Stimulated activated CD4-positive, alpha-beta T cell treated with anti-CD3 and anti-CD28 coated beads, TNF-alpha, amount 100 ng/mL, for 1 hour (primary cell): ENCODE data around the gene ARID4B.
"Not testable (repeated sequence)": the region's sequence is repeated elsewhere in the genome, so short reads cannot be mapped to it uniquely, and the experiment has no call there.

Experiments
- DNase-seq, 3 donors: peaks; one replicate each; pipeline ENCODE4 v3.0.0-alpha.2; 2020; ENCODE audit warnings: low read depth in 3 of 3, low spot score in 1 of 3

Gene ARID4B

DNA sequence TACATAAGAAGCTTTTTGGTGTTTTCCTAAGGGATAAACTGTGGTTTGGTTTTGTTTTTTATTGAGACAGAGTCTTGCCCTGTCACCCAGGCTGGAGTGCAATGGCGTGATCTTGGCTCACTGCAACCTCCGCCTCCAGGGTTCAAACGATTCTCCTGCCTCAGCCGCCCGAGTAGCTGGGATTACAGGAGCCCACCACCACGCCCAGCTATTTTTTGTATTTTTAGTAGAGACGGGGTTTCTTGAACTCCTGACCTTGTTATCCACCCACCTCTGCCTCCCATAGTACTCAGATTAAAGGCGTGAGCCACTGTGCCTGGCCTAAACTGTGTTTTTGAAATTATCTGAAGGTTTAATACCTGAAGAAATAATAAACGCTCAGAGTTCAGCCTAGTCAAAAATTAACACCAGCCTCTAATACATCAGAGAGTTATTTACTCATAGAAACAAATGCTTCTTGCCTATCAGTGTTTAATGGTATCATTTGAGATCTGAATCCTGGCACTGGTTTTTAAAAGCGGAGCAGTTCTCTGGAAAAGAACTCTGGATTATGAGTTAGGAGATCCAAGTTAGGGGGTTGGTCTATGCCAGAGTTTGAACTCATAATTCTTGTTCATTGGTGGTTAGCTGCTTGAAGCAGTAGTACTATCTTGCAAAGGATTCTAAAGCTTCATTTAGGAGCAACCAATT lies 28.7 kb downstream of the ARID4B start:
- no peak for DNase-seq

DNA sequence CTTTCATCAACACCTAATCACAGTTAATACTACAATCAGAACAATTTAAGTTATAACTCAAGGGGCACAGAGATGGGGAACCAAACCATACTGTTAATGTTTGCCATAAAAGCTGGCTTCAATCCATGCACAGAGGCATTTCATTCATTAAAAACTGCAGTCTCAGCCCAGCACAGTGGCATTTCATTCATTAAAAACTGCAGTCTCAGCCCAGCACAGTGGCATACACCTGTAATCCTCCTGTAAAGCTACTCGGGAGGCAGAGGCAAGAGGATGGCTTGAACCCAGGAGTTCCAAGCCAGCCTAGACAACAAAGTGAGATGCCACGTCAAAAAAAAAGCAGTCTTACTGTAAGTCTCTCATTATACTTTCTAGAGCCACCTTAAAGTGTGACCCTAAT lies 29.2 kb downstream of the ARID4B start:
- DNase-seq: no peak

DNA sequence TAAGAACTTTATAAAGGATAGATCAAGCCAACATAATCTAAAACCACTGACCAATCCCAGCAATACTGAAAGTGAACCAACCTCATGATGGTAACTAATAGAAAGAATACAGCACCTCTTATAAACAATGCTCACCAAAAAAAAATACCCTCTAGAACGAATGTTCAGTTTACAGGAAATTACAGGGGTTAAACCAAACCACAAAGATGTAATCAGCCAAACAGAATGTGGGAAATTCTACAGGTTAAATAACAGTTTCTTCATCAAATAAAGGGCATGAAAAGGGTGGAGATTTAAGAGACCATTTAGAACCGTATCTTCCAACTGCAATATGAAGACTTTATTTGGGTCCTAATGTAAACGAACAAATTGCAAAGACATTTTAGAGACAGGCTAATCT lies 30.4 kb downstream of the ARID4B start:
- no peak for DNase-seq

DNA sequence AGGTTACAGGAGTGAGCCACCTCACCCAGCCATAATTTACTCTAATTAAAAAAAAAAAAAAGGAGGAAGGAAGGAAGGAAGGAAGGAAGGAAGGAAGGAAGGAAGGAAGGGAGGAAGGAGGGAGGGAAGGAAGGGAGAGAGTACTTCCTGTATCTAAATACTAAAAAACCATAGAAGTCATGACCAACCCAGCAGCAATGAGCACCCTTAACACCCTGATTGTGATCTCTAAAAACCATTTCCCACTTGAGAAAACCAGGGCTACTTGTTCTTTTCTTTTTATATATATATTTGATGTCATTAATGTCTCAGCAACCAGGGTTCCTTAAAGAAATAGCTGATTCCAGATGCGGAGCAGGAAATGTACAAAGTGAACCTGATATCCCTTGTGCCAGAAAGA lies 31.2 kb downstream of the ARID4B start:
- DNase-seq: no peak

DNA sequence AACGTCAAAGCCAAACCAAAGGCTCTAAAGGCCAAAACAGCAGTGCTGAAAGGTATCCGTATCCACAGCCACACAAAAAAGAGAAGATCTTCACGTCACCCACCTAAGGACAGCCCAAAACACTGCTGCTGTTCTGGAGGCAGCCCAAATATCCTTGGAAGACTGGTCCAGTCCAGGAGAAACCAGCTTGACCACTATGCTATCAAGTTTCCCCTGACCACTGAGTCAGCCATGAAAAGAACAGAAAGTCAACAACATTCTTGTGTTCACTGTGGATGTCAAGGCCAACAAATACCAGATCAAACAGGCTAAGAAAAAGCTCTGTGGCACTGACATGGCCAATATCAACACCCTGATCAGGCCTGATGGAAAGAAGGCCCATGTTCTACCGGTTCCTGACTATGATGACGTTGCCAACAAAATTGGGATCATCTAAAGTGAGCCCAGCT lies 32.1 kb downstream of the ARID4B start:
- no peak for DNase-seq

DNA sequence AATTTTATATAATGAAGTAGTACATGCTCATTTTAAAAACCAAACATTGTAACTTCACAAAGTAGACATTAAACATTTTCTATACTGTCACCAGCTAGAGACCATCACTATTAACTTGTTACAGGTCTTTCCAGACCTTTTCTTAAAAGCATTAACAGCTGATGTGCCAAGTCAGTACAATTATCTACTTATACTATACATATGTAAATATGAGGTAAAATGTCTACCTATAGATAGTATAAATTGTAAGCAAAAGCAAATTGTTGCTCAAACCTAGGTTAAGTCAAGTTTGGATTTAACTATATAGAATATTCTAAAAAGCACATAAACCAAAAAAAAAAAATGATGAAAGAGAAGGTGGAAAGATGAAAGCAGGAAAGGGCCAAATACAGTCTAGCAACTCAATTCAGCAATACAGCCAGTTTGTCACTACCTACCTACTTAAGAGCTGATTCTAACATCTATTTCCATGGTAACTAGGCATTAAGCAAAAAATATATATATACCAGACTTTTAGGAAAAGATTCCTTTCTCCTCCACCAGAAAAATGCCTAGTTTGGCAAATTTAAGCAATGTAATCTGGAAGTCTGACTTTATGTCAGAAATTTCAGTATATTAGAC lies 34.5 kb downstream of the ARID4B start:
- no peak for DNase-seq

DNA sequence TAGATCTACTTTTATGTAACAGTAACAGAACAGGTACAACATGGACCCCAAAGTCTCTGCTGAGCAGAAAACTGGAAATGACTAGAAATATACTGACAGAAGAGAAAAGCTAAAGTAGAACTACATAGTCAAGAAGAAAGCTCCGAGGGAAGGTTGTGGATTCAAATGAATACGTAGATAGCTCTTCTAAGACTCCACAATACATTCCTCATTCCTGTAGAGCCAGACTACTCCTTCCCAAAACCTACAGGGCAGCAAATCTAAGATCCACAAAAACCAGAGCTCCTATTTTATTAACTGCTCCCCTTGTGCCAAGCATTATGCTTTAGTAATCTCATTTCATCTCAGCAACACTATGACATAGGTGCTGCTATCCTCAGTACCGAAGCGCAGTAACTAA lies 35.2 kb downstream of the ARID4B start:
- no peak for DNase-seq

DNA sequence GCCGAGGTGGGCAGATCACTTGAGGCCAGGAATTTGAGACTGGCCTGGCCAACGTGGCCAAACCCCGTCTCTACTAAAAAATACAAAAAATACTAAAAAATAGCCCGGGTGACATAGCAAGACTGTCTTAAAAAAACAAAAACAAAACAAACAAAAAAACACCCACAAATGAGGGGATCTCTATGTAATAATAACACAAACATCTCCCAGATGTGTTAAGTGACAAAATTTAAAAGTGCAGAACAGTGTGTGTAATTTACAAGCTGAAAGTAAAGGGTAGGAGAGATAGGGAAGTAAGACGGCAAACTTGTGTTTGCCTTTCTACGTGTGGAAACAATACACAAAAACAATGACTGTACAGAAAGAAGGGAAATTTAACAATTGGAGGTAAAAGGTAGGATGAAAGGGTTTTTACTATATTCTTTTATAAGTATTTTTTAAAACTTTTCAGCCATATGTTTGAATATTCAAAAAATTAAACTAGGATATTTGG lies 36.3 kb downstream of the ARID4B start:
- no peak for DNase-seq

DNA sequence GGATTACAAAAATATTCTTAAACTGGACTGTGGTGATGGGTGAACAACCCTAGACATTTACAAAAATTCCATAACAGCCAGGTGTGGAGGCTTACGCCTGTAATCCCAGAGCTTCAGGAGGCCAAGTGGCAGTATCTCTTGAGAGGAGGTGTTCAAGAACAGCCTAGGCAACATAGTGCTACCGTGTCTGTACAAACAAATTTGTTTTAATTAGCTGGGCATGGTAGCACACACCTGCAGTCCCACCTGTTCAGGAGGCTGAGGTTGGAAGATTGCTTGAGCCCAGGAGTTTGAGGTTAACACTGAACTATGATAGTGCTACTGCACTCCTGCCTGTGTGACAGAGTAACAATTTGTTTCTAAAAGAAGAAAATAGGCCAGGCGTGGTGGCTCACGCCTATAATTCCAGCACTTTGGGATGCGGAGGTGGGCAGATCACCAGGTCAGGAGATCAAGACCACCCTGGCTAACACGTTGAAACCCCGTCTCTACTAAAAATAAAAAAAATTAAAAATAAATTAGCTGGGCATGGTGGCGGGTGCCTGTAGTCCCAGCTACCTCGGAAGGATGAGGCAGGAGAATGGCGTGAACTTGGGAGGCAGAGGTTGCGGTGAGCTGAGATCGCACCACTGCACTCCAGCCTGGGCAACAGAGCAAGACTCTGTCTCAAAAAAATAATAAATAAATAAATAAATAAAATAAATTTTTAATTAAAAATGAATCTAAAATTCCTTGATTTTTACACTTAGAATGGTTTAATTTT lies 37.1 kb downstream of the ARID4B start:
- no peak for DNase-seq

DNA sequence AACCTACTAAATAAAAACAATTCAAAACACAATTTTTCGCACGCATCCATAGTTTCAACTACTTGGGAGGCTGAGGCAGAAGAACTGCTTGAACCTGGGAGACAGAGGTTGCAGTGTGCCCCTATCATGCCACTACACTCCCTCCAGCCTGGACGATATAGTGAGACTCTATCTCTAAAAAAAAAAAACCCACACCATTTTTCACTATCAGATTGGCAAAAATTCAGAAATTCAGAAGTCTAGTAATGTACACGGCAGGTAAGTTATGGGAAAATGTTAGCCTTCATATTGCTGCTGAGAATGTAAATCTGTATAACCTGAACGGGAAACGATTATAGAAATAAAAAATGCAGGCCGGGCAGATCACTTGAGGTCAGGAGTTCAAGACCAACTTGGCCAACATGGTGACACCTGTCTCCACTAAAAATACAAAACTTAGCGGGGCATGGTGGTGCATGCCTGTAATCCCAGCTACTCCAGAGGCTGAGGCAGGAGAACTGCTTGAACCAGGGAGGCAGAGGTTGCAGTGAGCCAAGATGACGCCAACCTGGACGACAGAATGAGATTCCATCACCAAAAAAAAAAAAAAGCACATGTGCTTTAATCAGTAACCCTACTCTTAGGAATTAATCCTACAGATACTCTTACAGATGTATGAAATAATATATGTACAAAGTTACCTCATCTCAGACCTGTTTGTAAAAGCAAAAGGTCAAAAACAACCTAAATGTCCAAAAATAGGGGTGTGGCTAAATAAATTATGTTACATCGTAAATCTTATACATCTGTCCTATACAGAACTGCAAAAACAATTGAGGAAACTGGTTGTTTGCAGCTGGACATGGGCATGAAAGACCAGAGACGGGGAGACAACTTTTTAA lies 37.9 kb downstream of the ARID4B start:
- DNase-seq: no peak

DNA sequence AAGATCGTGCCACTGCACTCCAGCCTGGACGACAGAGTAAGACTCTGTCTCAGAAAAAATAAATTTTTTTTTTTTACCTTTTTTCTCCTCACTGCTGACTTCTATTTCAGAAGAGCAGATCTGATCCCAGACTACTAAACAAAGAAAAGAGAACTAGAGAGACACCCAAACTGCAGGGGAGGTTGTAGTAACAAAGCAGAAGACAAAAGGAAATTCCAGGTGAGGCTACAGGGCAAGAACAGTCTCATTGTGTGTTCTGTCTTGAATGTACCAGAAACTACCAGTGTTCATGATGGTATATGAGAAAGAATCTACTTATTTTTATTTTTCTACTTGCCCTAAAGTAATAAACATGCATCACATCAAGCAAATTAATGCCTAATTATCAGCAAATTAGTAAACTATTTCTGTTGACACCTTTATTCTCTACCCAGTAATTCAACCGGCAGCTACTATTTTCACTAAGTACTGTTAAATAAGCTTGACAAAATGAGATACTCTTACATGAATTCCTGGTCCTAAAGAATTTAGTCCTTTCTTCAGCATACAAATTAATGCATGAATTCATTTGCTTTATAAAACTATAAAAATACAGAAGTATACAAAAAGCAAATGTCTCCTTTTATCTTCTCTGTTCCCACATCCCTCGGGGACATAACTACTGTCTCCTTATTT lies 40.6 kb downstream of the ARID4B start:
- no peak for DNase-seq

DNA sequence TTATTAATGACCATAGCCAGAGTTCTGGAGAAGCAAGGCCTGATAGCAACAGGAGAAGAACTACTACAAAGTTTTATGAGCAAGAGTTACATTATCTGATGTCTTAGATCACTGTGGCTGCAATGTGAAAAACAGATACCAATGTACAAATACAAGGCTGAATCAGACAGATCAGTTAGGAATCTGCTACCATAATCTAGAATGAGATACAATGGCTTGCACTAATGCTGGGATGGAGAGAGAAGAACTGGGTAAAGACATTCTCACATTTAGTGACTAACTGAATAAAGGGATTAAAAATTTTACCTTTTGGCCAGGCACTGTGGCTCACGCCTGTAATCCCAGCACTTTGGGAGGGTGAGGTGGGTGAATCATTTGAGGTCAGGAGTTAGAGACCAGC lies 41.3 kb downstream of the ARID4B start:
- DNase-seq: no peak

DNA sequence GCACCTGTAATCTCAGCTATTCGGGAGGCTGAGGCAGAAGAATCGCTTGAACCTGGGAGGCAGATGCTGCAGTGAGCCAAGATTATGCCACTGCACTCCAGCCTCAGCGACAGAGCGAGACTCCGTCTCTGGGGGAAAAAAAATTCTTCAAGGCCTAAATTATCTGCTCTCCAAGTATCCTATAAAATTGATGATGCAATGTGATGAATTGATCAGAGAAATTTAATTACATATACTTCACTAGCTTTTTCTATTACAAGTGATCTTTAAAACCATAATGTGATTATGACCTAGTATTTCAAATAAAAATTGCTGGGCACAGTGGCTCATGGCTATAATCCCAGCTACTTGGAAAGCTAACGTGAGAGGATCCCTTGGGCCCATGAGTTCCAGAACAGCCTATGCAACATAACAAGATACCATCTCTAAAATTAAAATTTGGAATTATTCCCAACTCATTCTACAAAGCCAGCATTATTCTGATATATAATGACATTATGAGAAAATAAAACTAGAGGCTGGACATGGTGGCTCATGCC lies 43.7 kb downstream of the ARID4B start:
- no peak for DNase-seq

DNA sequence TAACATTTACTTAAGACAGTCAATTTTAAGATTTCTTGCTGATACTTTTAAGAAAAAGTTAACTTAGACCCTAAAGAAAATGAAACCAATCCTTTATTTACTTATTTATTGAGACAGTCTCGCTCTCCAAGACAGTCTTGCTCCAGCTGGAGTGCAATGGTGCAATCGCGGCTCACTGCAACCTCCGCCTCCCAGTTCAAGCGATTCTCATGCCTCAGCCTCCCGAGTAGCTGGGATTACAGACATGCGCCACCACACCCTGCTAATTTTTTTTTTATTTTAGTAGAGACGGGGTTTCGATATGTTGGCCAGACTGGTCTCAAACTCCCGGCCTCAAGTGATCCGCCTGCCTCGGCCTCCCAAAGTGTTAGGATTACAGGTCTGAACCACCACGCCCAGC lies 44.3 kb downstream of the ARID4B start:
- not testable (repeated sequence) for DNase-seq

DNA sequence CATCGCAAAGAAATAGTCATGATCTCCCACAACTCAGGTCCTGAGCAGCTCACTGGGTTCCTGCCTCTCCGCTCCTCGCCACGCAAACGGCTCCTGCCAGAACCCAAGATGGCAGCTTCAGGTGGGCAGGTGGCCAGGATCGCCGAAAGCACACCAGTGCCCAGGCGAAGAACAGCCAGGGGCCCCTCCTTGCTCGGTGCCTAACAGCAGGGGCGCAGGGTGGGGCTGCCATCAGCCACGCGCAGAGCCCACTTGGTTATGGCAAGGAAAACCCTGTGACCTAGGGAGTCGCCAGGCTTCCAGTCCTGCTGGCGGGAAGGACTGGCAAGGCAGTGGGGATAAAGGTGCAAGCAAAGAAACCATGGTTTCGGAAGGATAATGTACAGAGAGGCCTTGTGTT lies 47.5 kb downstream of the ARID4B start:
- DNase-seq: no peak

DNA sequence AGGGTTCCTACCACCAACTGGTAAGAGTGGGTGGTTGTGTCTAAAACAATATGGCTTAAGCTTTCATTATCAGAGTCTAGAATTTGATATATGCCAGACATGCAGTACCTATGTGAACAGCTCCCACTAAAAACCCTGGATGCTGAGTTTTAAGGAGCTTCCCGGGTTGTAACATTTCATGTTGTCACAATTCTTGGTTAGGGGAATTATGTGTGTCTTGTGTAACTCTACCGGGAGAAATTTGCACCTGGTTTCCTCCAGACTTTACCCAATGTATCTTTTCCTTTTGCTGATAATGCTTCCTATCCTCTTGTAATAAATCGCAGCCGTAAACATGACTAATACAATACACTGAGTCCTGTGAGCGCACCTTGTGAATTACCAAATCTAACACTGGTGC lies 48.3 kb downstream of the ARID4B start:
- DNase-seq: no peak

DNA sequence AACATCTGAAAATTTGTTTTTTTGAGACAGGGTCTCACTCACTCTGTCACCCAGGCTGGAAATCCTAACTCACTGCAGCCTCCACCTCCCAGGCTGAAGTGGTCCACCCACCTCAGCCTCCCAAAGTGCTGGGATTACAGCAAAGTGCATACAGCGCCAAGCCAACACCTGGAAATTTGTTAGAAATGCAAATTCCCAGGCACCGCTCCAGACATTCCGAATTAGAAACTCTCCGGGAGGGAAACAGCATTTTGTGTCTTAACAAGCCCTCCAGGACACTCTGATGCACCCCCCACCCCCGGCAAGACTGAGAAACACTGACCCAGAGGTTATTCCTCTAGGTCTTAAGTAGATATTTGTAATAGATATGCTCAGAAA lies 49.1 kb downstream of the ARID4B start:
- DNase-seq: no peak

DNA sequence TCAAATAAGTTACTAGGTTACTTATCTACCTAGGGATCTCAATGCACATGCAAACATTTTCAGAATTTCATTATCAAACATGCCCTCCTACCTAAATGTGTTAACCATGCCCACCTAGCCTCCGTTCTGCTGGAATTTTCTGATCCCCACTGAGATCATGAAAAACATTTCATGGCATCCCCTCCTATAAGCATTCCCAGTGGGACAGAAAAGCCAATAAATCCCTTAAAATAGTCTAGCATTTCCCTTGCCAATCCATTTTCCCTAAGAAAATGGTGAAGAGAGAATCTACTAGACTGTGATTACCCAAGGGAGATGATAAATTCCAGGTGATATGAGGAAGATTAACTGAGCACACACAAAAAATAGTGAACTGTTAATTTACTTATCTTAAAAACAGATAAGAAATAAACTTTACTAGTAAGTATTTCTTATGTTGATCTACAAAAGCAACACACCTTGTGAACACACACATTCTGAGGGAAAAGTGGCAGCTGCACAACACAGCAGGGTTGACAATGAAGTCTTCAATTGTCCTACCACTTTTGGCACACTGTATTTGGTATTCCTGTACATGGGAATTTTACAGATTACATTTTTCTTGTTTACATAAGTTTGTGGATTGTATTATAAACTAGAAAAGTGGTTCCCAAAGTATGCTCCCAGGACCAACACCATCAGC lies 49.6 kb downstream of the ARID4B start:
- no peak for DNase-seq

DNA sequence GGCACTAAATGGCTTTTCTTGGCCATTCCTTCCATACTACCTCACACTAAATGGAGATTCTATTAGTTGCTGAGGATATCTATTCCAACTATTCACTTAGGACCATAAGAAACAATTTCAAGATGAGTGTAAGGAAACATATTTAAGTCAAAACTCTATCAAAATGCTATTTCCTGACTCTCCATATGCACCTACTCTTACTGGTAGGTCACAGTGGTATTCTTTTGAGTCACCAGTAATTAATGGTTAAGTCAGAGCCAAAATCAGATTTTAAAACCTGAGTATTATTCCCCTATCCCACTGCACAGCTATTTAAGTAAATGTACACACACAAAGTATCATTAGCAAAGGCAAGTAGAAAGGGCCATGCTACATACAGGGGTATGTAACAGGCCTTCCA lies 50.3 kb downstream of the ARID4B start:
- no peak for DNase-seq

DNA sequence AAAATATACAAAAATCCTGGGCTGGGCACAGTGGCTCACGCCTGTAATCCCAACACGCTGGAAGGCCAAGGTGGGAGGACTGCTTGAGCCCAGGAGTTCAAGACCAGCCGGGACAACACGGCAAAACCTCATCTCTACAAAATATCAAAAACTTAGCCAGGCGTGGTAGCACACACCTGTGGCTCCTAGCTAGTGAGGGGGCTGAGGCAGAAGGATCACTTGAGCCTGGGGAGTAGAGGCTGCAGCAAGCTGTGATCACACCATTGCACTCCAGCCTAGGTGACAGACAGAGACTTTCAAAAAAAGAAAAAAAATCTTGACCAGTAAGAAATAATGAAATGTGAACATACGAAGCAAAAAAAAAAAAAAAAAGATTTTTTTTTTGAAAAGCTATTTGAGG lies 52.1 kb downstream of the ARID4B start:
- DNase-seq: no peak
